ENCODE measurements around the gene SLC3A2. TPM values are rescaled to one million over a fixed set of nuclear protein-coding genes. Genes with fewer than 3 reads are reported as not detected.

Gene SLC3A2
- 175 and 242 TPM in 2 replicates for total RNA-seq

GRCh38 chr11:62880803-62881578 is at the start of gene SLC3A2:
TSS of gene SLC3A2 (plus strand) at chr11:62880896. CDS start at chr11:62881024, 128 bp downstream.

GRCh38 chr11:62831520-62832335 is 49.0 kb upstream of the SLC3A2 start, which contains the start of gene STX5:
TSS of gene STX5 (minus strand) at chr11:62832051. CDS start at chr11:62831243, 808 bp downstream.

GRCh38 chr11:62832336-62833234 is 48.1 kb upstream of the SLC3A2 start, which contains the start of gene TEX54:
TSS of gene TEX54 (minus strand) at chr11:62832841.

GRCh38 chr11:62839050-62839945 is 41.4 kb upstream of the SLC3A2 start, which contains the start of gene WDR74:
TSS of gene WDR74 (minus strand) at chr11:62839590. CDS start at chr11:62839570, 20 bp downstream.

GRCh38 chr11:62921201-62921572 is 40.5 kb downstream of the SLC3A2 start, which contains the start of gene CHRM1:
TSS of gene CHRM1 (minus strand) at chr11:62921363. CDS start at chr11:62911100, 10,263 bp downstream.

Other genes starting within 250 kb of the SLC3A2 start
- 243 and 244 TPM in 2 replicates for gene GANAB, start 234.3 kb upstream of the SLC3A2 start, total RNA-seq
- gene INTS5, start 227.6 kb upstream of the SLC3A2 start, total RNA-seq: 16.8 and 22.2 TPM in 2 replicates
- gene C11orf98, start 215.7 kb upstream of the SLC3A2 start, total RNA-seq: 32.3 and 46.8 TPM in 2 replicates
- gene CSKMT, start 215.6 kb upstream of the SLC3A2 start, total RNA-seq: 4.9 and 9.1 TPM in 2 replicates
- gene UQCC3, start 209.2 kb upstream of the SLC3A2 start, total RNA-seq: 11.9 and 15.1 TPM in 2 replicates
- 2.4 and 2.8 TPM in 2 replicates for gene LBHD1, start 208.6 kb upstream of the SLC3A2 start, total RNA-seq
- gene UBXN1, start 201.8 kb upstream of the SLC3A2 start, total RNA-seq: 134 and 158 TPM in 2 replicates
- gene LRRN4CL, start 191.4 kb upstream of the SLC3A2 start, total RNA-seq: 3.3 and 3.4 TPM in 2 replicates
- gene BSCL2, start 173.5 kb upstream of the SLC3A2 start, total RNA-seq: 57.1 and 67.2 TPM in 2 replicates
- not detected in 2 replicates for gene GNG3, start 173.2 kb upstream of the SLC3A2 start, total RNA-seq
- 12.6 and 14.9 TPM in 2 replicates for gene HNRNPUL2, start 153.4 kb upstream of the SLC3A2 start, total RNA-seq
- gene TTC9C, start 152.4 kb upstream of the SLC3A2 start, total RNA-seq: 28.5 and 31.1 TPM in 2 replicates
- 11.0 and 11.2 TPM in 2 replicates for gene ZBTB3, start 126.7 kb upstream of the SLC3A2 start, total RNA-seq
- 97.0 and 98.7 TPM in 2 replicates for gene POLR2G, start 119.3 kb upstream of the SLC3A2 start, total RNA-seq
- 16.2 and 17.6 TPM in 2 replicates for gene TAF6L, start 109.5 kb upstream of the SLC3A2 start, total RNA-seq
- gene TMEM179B, start 93.5 kb upstream of the SLC3A2 start, total RNA-seq: 24.3 and 24.4 TPM in 2 replicates
- 13.2 and 15.1 TPM in 2 replicates for gene TMEM223, start 88.9 kb upstream of the SLC3A2 start, total RNA-seq
- gene NXF1, start 75.5 kb upstream of the SLC3A2 start, total RNA-seq: 15.5 and 21.6 TPM in 2 replicates
- 41.7 and 42.4 TPM in 2 replicates for gene STX5, start 48.8 kb upstream of the SLC3A2 start, total RNA-seq
- gene TEX54, start 48.1 kb upstream of the SLC3A2 start, total RNA-seq: not detected in 2 replicates
- 31.3 and 49.8 TPM in 2 replicates for gene WDR74, start 41.3 kb upstream of the SLC3A2 start, total RNA-seq
- not detected in 2 replicates for gene CHRM1, start 40.5 kb downstream of the SLC3A2 start, total RNA-seq
- gene SLC22A6, start 104.1 kb downstream of the SLC3A2 start, total RNA-seq: not detected in 2 replicates
- gene SLC22A8, start 134.9 kb downstream of the SLC3A2 start, total RNA-seq: not detected in 2 replicates

Data from aortic smooth muscle cell (primary cell).